Smooth muscle cell of the brain vasculature (primary cell): ENCODE results near the gene CACNA2D1.
"Not testable (repeated sequence)": the region's sequence is repeated elsewhere in the genome, so short reads cannot be mapped to it uniquely, and the experiment has no call there.

Experiments
- DNase-seq: peaks from one replicate; pipeline ENCODE4 v3.0.0-alpha.2; 2012; ENCODE audit warnings: low read depth, low spot score

Gene CACNA2D1

DNA sequence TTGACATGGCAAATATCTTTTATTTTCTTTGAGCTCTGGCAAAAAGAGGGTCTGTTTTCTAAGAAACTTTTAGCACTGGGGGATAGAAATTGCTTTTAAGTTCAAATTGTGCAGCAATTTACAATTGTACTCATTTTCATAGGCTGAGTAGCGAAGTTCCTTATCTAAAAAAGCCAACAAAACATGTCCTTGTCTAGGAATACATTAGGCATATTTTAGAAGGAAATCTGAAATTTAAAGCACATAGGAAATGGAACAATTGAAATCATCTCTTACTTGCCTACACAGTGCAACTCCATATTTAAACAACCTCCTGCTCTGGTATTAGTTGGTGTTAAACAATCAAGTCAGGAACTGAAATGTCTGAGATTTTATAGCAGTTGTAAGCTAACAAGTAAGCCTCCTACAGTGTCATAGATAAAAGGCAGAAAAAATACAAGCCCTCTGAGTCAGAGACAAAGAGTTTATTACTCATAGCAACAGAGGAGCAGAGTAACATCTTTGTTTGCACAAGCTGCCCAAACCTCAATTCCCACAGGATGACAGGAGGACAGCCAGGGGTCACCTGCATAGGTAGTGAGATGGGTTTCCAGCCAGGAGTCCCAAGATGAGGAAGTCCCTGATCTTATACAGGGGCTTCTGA, 393.6 kb downstream of the CACNA2D1 start:
- peak; percentile 66 for DNase-seq

DNA sequence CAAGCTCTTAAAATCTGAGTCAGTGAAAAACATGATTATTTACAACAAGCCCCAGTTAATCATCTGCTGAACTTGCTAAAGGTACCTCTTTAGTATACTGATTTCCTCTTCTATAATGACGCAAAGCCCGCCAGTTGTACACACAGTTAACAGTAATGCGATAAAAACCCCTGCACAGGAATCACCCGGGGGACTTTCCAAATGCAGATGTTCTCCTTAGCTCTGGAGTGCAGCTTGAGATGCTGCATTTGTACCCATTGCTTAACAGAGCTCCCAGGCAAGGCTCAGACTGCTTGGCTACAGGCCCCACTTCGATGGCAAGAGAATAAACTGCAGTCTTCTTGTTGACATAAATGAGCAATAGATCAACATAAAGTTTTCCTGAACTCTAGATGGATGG, 394.1 kb downstream of the CACNA2D1 start:
- no peak for DNase-seq

DNA sequence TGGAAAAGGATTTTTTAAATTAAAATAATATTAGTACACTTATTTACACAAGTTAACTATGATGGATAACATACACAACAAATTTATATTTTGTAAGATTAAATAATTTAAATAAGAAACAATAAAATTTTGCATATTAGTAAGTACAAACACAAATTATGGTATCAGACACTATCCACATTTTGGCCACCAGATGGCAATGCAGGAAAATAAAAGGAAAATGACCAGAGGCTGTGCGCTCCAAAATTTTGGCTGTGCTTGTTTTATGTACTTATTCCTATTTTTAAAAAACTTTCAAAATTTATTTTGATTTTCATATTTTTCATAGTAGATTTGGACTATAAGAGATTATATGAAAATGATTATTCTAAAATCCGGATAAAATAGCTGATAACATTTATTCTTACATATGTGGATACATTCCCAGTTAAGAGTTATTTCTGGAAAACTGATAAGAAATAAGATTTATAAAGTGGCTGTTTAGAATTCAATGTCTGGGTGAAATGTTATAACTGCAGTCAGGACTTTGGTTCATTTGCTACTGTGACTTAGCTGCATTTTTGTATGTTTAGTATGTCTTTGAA, 399.0 kb downstream of the CACNA2D1 start:
- no peak for DNase-seq

DNA sequence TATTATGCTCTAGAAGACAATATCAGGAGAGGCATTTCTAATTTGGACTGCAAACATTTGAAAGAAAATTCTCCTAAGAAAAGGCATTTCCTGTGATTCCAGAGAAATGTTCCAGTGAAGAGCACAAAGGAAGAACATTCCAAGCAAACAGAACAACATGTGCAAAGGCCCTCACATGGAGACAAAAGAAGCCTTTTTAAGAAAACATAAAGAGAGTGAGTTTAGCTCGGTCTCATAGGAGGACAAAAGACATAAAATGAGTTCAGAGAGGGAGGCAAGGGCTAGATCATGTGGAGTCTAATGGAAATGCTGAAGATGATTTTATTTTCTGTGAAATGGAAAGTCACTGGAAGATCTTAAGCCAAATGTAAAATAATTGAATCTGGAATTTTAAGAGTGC, 404.0 kb downstream of the CACNA2D1 start:
- DNase-seq = no peak

GRCh38 chr7:82036146-82036886, 407.3 kb downstream of the CACNA2D1 start:
- no peak for DNase-seq

- DNase-seq = no peak
Measured at GRCh38 chr7:82035456-82035855, 408.1 kb downstream of the CACNA2D1 start.

DNA sequence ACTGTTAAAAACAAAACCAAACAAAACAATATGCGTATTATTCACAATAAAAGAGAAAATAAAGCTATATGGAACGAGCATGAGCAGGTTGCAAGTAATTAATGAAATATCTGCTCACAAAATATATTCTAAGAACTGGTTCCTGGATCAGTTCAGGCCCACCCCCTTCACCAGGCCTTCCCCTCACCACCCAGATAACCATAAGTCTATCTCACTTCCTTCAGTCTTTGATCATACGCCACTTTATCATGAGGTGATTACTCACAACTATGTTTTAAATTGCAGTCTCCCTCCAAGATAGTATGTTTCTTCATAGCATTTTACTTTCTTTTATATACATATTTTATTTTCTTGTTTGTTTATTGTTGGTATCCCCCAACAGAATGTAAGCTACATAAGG, 410.7 kb downstream of the CACNA2D1 start:
- DNase-seq = no peak

GRCh38 chr7:82029236-82029913, 414.2 kb downstream of the CACNA2D1 start:
- no peak for DNase-seq

GRCh38 chr7:82028097-82028496, 415.5 kb downstream of the CACNA2D1 start:
- no peak for DNase-seq

DNA sequence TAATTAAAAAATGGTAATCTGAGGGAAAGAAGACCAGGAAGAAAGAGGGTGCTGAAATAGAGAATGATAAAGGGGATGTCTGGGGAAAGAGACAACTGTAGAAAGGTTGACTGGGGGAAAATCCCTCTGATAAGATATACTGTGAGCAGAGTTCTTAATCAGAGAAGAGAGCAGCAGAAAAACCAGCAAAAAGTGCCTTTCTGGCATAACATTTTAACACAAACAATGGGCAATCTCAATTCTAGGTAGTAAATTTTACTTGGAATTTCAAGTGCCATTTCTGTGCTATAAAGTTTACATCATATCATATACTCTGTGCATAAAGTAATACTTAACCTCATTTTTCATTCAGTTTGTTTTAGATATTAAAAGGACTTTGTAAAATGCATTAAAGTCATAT, 421.9 kb downstream of the CACNA2D1 start:
- DNase-seq = no peak

GRCh38 chr7:82021036-82021435, 422.5 kb downstream of the CACNA2D1 start:
- no peak for DNase-seq

DNA sequence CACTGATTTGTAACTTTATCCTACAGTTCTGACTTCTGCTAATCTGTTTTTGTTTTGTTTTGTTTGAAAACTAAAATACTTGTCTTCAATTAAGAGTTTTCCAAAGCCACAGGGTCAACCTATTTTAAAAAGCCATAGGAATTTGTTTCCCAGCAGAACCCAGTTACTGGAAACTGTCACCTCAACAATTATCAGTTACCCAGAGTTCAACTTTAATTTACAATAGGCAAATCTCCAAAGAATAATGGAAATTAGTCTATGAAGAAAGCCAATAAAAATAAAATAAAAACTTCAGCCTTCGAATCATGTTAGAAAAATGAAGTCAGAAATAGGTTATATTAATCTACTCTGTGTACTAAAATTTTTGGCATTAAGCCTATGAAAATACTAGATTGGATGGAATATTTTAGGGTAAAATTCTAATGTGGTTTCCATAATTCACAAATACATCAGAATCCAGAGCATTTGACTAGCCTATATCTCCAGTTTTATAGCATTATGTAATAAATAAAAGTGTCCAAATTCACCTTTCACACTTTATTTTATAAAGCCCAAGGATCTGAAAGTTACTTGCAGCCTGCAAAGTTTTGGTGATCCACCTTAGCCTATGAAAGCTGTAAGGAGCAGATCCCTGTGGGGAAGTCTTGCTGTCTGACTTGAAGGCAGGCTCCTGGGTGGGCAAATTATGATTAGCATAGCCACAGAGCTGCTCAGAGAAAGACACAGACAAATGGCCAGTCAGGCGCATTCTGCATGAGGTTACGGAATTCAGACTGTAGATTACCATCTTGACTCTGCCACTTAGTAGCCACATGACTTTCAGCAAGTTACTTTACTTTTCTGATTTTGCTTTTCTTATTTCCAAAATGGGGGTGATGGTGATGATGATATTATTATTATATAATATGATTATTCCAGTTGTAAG, 423.8 kb downstream of the CACNA2D1 start:
- no peak for DNase-seq

DNA sequence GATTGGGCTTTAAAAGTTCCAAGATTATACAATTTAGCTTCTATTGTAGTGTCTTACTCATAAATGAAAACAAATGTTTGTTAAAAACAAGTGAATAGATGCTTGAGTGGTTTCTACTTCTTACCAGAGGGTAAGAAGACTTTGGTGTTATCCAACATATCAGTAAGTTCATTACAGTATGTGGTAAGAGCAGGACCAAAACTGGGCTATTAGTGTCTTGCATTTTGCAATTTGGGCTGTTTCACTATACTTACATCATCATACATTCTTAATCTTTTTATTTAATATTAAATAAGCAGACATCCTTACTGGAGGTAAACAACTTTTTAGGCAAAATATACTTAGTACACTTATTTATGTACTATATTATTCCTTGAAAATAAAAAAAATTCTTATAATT, 425.4 kb downstream of the CACNA2D1 start:
- DNase-seq = no peak

GRCh38 chr7:82017334-82017943, 426.1 kb downstream of the CACNA2D1 start:
- no peak for DNase-seq

DNA sequence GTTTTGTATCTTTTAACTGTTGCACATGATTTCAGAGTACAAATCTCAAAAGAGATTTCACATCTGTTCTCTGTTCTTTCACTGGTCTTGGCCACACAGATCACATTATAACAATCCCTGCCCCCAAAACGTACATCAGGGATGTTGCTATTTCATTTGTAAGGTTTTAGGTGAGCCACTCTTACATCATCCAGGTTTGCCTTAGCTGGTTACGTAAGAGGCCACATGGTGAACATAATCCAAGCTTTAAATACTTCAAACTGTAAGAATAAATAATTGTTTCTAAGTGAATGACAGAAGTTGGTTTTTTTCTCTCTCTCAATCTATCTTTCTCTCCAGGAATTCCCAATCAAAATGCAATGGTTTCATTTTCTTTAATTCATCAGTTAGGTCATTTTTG, 427.8 kb downstream of the CACNA2D1 start:
- no peak for DNase-seq

DNA sequence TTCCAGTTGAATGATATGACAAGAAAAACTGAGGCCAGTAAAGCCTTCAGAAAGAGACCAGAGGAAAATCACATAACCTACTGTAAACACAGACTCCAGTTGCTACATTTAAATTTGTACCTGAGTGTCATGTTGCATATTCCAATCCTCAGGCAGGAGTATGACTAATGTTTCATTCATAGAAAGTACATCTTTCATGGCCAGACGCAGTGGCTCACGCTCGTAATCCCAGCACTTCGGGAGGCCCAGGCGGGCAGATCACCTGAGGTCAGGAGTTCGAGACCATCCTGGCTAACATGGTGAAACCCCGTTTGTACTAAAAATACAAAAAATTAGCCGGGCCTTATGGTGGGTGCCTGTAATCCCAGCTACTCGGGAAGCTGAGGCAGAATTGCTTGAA, 429.0 kb downstream of the CACNA2D1 start:
- not testable (repeated sequence) for DNase-seq

DNA sequence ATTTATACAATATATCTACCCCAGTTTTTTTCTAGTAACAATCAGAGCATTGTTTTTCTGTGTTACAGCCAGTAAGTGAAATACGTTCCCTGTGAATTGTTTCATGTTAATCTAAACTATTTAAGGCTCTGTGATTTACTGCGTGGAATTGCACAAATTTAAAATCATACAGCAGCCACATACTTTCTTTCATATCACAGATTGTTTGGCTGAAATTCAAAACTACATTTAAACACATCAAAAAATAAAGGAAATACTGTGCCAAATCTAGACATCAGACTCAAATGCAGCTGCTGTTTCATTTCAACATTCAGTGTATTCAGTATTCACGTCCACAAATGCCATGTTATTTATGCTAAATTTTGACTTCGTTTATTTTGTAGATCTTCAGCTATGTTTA, 431.1 kb downstream of the CACNA2D1 start:
- DNase-seq = no peak

- DNase-seq = no peak
Measured at GRCh38 chr7:82010416-82010815, 433.2 kb downstream of the CACNA2D1 start.

GRCh38 chr7:82007315-82007714, 436.3 kb downstream of the CACNA2D1 start:
- no peak for DNase-seq

DNA sequence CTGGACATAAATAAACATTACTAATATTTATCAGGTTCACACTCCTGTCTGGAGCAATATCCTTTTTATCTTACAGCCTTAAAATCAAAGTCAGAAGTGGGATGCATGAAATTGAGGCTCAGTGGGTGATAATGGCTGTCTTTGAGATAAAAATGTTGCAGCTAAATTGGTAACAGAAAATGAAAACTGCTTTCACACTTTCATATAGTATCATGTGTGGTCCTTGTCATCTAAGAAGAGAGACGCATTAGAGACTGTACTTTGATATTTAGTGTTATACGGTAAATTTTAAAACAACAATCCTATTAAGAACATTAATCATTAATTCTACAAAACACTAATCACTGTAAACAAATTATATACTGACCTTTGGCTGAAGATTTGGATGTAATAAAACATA, 438.5 kb downstream of the CACNA2D1 start:
- DNase-seq = no peak

- DNase-seq = no peak
Measured at GRCh38 chr7:81993186-81993585, 450.4 kb downstream of the CACNA2D1 start.
